Effector memory CD4-positive, alpha-beta T cell (primary cell): Measurements from ENCODE around the gene TMEM141.

Source experiments
- DNase-seq, 3 donors: peaks; one replicate each; pipeline ENCODE4 v3.0.0-alpha.2; 2020
- H3K27ac ChIP-seq: 2 replicates; pipeline ENCODE4 v1.7.0; 2013; ENCODE audit warnings: mild to moderate bottlenecking, low read length, moderate library complexity; ENCODE audit not compliant: insufficient read depth, poor library complexity, severe bottlenecking
- H3K27me3 ChIP-seq: replicated peaks from 2 replicates; pipeline ENCODE4 v1.7.0; 2013; ENCODE audit warnings: mild to moderate bottlenecking, low read length; ENCODE audit not compliant: insufficient read depth, control insufficient read depth, poor library complexity, severe bottlenecking
- H3K36me3 ChIP-seq: 2 replicates; pipeline ENCODE4 v1.7.0; 2013; ENCODE audit warnings: mild to moderate bottlenecking, low read length, moderate library complexity; ENCODE audit not compliant: control insufficient read depth, insufficient read depth
- H3K4me1 ChIP-seq: 2 replicates; pipeline ENCODE4 v1.7.0; 2013; ENCODE audit warnings: low read length, mild to moderate bottlenecking; ENCODE audit not compliant: control insufficient read depth, insufficient read depth, poor library complexity, severe bottlenecking
- H3K4me3 ChIP-seq: 2 replicates; pipeline ENCODE4 v1.7.0; 2013; ENCODE audit warnings: low read length, low read depth, mild to moderate bottlenecking; ENCODE audit not compliant: insufficient read depth, poor library complexity, severe bottlenecking
- H3K9me3 ChIP-seq: 2 replicates; pipeline ENCODE4 v1.7.0; 2013; ENCODE audit warnings: mild to moderate bottlenecking, low read length, moderate library complexity; ENCODE audit not compliant: control insufficient read depth

The TMEM141 gene

GRCh38 chr9:136747161-136748060 is 43.7 kb upstream of the TMEM141 start:
- Histone ChIP-seq H3K9me3 (no peaks in the 10 kb centered on the region), H3K27ac (no peak overlapping the region), H3K27me3 (peaks cover 10% of the 10 kb centered on the region), H3K4me3 (no peak overlapping the region), H3K4me1 (no peaks in the 10 kb centered on the region), H3K36me3 (no peaks in the 10 kb centered on the region)
- DNase-seq, result no peak

DNA sequence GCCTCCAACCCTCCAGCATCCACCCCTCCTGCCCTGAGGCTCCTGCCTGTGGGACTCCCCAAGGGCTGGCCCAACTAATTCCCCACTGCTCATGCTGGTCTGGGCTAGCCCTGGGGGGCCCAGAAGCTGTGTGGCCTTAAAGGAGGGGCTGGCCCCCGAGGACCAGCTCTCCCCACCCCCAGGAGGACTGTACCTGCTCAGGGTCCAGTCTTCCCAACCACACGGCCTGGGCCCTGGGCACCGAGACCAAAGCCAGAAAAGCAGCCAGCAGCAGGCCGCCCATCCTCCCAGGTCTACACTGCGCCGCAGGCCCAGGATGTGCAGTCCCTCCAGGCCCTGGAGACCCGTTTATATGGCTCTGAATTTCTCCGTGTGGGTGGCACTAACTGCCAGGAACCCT is 42.9 kb upstream of the TMEM141 start, which contains the start of gene LCN6:
TSS of gene LCN6 (minus strand) at position 325 of the 400 bp plus-strand sequence. CDS start at position 283, 42 bp downstream.
- H3K4me1 ChIP-seq, result no peaks in the 10 kb centered on the region
- H3K36me3 ChIP-seq, result no peaks in the 10 kb centered on the region
- peaks cover 4% of the 10 kb centered on the region for H3K27me3 ChIP-seq
- no peaks in the 10 kb centered on the region for H3K9me3 ChIP-seq
- DNase-seq, result no peak
- no peak within 1 kb of the TSS for H3K27ac ChIP-seq
- no peak within 1 kb of the TSS for H3K4me3 ChIP-seq

GRCh38 chr9:136748666-136749611 is 42.2 kb upstream of the TMEM141 start:
- H3K9me3 ChIP-seq, result no peaks in the 10 kb centered on the region
- H3K4me3 ChIP-seq, result no peak overlapping the region
- no peak for DNase-seq
- no peaks in the 10 kb centered on the region for H3K36me3 ChIP-seq
- H3K27ac ChIP-seq, result no peak overlapping the region
- H3K27me3 ChIP-seq, result no peaks in the 10 kb centered on the region
- no peaks in the 10 kb centered on the region for H3K4me1 ChIP-seq

GRCh38 chr9:136750526-136750925 is 40.6 kb upstream of the TMEM141 start:
- Histone ChIP-seq H3K27me3 (no peaks in the 10 kb centered on the region), H3K9me3 (no peaks in the 10 kb centered on the region), H3K27ac (no peak overlapping the region), H3K36me3 (no peaks in the 10 kb centered on the region), H3K4me1 (no peaks in the 10 kb centered on the region), H3K4me3 (no peak overlapping the region)
- DNase-seq, result no peak

GRCh38 chr9:136751244-136751643 is 39.9 kb upstream of the TMEM141 start:
- Histone ChIP-seq H3K36me3 (no peaks in the 10 kb centered on the region), H3K4me1 (no peaks in the 10 kb centered on the region), H3K9me3 (no peaks in the 10 kb centered on the region), H3K27ac (no peak overlapping the region), H3K4me3 (no peak overlapping the region), H3K27me3 (no peaks in the 10 kb centered on the region)
- no peak for DNase-seq

GRCh38 chr9:136751814-136752213 is 39.3 kb upstream of the TMEM141 start:
- Histone ChIP-seq H3K36me3 (no peaks in the 10 kb centered on the region), H3K27me3 (no peaks in the 10 kb centered on the region), H3K27ac (no peak overlapping the region), H3K4me3 (no peak overlapping the region), H3K4me1 (no peaks in the 10 kb centered on the region), H3K9me3 (no peaks in the 10 kb centered on the region)
- DNase-seq, result no peak

DNA sequence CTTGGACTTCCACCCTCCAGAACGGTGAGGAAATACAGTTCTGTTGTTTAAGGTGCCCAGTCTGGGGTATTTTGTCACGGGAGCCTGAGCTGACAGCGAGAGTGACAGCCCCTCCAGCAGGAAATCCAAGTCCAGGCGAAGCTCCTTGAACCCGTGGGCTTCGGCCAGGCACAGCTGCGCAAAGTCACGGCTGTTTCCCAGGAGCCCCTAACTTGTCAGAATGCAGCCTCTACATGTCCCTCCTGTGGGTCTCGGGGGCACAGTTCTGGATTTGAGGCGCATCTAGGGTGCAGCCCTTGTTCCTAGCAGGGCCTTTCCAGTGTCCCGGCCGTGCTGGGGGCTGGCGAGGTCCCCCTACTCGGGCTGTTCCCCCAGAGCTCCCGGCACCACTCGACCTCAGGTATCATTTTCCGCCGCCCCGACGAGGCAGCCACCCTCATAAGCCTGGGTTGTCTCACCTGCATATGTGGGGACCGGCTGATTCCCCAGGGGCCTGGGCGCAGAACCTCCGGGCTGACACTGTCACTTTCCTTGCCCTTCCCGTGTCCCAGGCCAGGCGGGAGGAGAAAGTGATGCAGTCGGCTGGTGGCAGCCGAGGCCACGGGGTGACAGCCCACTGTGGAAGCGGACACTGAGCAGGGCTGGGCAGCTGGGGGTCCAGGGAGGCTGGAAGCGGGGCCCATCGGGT is 37.6 kb upstream of the TMEM141 start:
- H3K4me3 ChIP-seq, result no peak overlapping the region

GRCh38 chr9:136754059-136754572 is 37.0 kb upstream of the TMEM141 start:
- Histone ChIP-seq H3K9me3 (no peaks in the 10 kb centered on the region), H3K27ac (no peak overlapping the region), H3K27me3 (no peaks in the 10 kb centered on the region), H3K36me3 (no peaks in the 10 kb centered on the region), H3K4me1 (no peaks in the 10 kb centered on the region), H3K4me3 (no peak overlapping the region)
- no peak for DNase-seq

More for the DNA sequence above, 37.6 kb upstream of the TMEM141 start:
- Histone ChIP-seq H3K36me3 (no peaks in the 10 kb centered on the region), H3K27me3 (no peaks in the 10 kb centered on the region), H3K4me1 (no peaks in the 10 kb centered on the region), H3K27ac (no peak overlapping the region), H3K9me3 (no peaks in the 10 kb centered on the region)
- DNase-seq, result no peak

DNA sequence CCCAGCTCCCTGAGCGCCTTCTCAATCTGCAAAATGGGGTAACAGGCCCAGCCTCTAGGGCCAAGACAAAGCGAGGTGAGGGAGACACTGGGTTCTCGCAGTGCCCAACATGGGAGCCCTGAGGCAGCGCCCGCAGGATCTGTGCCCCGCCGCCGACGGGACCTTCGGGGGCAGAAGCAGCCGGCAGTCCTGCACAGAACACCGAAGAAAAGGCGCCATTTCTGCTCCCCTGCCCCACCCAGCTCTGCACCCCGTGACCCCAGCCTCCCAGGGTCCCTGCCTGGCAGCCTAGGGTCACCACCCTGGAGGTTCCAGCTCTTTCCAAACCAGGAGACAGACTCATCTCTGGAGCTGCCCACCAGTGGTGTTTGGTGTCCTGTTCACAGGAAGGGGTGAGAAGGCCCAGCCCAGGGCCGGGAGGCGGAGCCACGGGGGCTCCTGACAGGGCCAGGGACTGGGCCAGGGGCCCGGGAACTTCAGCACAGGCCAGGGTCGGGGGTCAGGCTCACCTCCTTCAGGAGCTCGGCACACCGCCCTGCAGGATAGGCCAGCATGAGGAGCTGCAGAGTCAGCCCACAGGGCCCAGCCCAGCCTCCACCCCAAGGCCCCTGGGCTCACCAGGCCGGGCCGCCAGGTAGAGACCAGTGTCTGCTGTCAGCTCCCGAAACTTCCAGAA is 36.4 kb upstream of the TMEM141 start:
- H3K27ac ChIP-seq, result no peak overlapping the region
- no peak overlapping the region for H3K4me3 ChIP-seq
- no peaks in the 10 kb centered on the region for H3K9me3 ChIP-seq
- no peaks in the 10 kb centered on the region for H3K4me1 ChIP-seq
- no peaks in the 10 kb centered on the region for H3K27me3 ChIP-seq
- no peaks in the 10 kb centered on the region for H3K36me3 ChIP-seq
- no peak for DNase-seq
